Hepatocyte (in vitro differentiated cells): ENCODE data around the gene ACAD9. TPM values are rescaled to one million over a fixed set of nuclear protein-coding genes. Genes with fewer than 3 reads are reported as not detected.
"Not testable (repeated sequence)": the region's sequence is repeated elsewhere in the genome, so short reads cannot be mapped to it uniquely, and the experiment has no call there.

Experiments used
- DNase-seq: peaks from one replicate; pipeline ENCODE4 v3.0.0-alpha.2; 2016; ENCODE audit warnings: low spot score
- H2AFZ ChIP-seq: fragments of 200-600 bp; sonication (generic); 2 replicates; pipeline ENCODE4 v1.6.0; 2016; ENCODE audit warnings: antibody characterized with exemption, mild to moderate bottlenecking
- H3K27ac ChIP-seq: fragments of 200-600 bp; sonication (generic); 2 replicates; pipeline ENCODE4 v1.5.1; 2016; ENCODE audit warnings: mild to moderate bottlenecking
- H3K27me3 ChIP-seq: fragments of 200-600 bp; sonication (generic); 2 replicates; pipeline ENCODE4 v1.6.1; 2016
- H3K36me3 ChIP-seq: fragments of 200-600 bp; sonication (generic); replicated peaks from 2 replicates; pipeline ENCODE4 v1.5.1; 2016; ENCODE audit warnings: low read depth; ENCODE audit not compliant: insufficient read depth
- H3K4me1 ChIP-seq: fragments of 200-600 bp; sonication (generic); 2 replicates; pipeline ENCODE4 v1.5.1; 2016; ENCODE audit warnings: mild to moderate bottlenecking, moderate library complexity; ENCODE audit not compliant: insufficient read depth
- H3K4me2 ChIP-seq: fragments of 200-600 bp; sonication (generic); 2 replicates; pipeline ENCODE4 v1.6.0; 2016
- H3K4me3 ChIP-seq: fragments of 200-600 bp; sonication (generic); 2 replicates; pipeline ENCODE4 v1.5.1; 2016; ENCODE audit warnings: mild to moderate bottlenecking
- H3K79me2 ChIP-seq: fragments of 200-600 bp; sonication (generic); 2 replicates; pipeline ENCODE4 v1.6.0; 2017; ENCODE audit warnings: mild to moderate bottlenecking
- H3K9me2 ChIP-seq: fragments of 200-600 bp; sonication (generic); replicated peaks from 2 replicates; pipeline ENCODE4 v1.6.0; 2017; ENCODE audit warnings: mild to moderate bottlenecking; ENCODE audit not compliant: insufficient read depth
- H3K9me3 ChIP-seq: fragments of 200-600 bp; sonication (generic); 2 replicates; pipeline ENCODE4 v1.5.1; 2016; ENCODE audit warnings: low read depth, mild to moderate bottlenecking
- H4K20me1 ChIP-seq: fragments of 200-600 bp; sonication (generic); 2 replicates; pipeline ENCODE4 v1.6.0; 2016; ENCODE audit warnings: mild to moderate bottlenecking; ENCODE audit not compliant: insufficient read depth, poor library complexity, severe bottlenecking
- CTCF ChIP-seq: fragments of 200-600 bp; sonication (generic); IDR thresholded peaks from 2 replicates; pipeline ENCODE4 v1.5.1; 2016; ENCODE audit warnings: antibody characterized with exemption, mild to moderate bottlenecking; ENCODE audit not compliant: poor library complexity
- EZH2 ChIP-seq: fragments of 200-600 bp; sonication (generic); IDR thresholded peaks from 2 replicates; pipeline ENCODE4 v1.6.1; 2016; ENCODE audit warnings: antibody characterized with exemption, mild to moderate bottlenecking, borderline replicate concordance
- EZH2phosphoT487 ChIP-seq: fragments of 200-600 bp; sonication (generic); IDR thresholded peaks from one replicate; pipeline ENCODE4 v1.6.1; 2018; ENCODE audit warnings: antibody characterized with exemption, mild to moderate bottlenecking, low read depth, moderate library complexity; ENCODE audit not compliant: unreplicated experiment, severe bottlenecking
- WGBS: methylation state at CpG from one replicate; pipeline ENCODE4 v1.1.6; 2016; ENCODE audit warnings: low lambda C conversion rate; ENCODE audit errors: missing lambda C conversion rate; 5-methylcytosine and 5-hydroxymethylcytosine counted together
- polyA plus RNA-seq: library from polyadenylated mRNA; unstranded; fragments of >200 nt; fragmentation: Nextera tagmentation; extraction: Ambion mirVana; gene quantifications from 2 replicates; pipeline ENCODE4 v1.2.1, GENCODE V29; 2016
- total RNA-seq: library from RNA; depleted of rRNA; stranded (reverse); fragments of >200 nt; gene quantifications from 2 replicates; pipeline ENCODE4 v1.2.3, GENCODE V29; 2014

The ACAD9 gene
- total and polyA plus RNA-seq, 2 experiments from 2014 or later, result 32.0 to 33.8 TPM

- H2AFZ ChIP-seq, result peak overlapping the region; percentile 51
- no peaks in the 10 kb centered on the region for H4K20me1 ChIP-seq
- H3K4me1 ChIP-seq, result peaks cover 18% of the 10 kb centered on the region
- H3K9me2 ChIP-seq, result no peaks in the 10 kb centered on the region
- peaks cover 68% of the 10 kb centered on the region for H3K79me2 ChIP-seq
- 4% methylated on average over 6 of the region's 6 CpGs for WGBS
- no peaks in the 10 kb centered on the region for H3K27me3 ChIP-seq
- TF ChIP-seq EZH2, result no peak
- no peak for TF ChIP-seq EZH2phosphoT487
- no peak for TF ChIP-seq CTCF
- H3K4me2 ChIP-seq, result peak overlapping the region; percentile 96
- peak overlapping the region; percentile 76 for H3K4me3 ChIP-seq
- no peak for DNase-seq
- no peaks in the 10 kb centered on the region for H3K36me3 ChIP-seq
- H3K9me3 ChIP-seq, result no peaks in the 10 kb centered on the region
- H3K27ac ChIP-seq, result peak overlapping the region; percentile 91
Observed at GRCh38 chr3:128879991-128880390, 571 bp downstream of the ACAD9 start.

GRCh38 chr3:128880455-128880854 lies 1.0 kb downstream of the ACAD9 start:
- Histone ChIP-seq H3K4me1 (peaks cover 18% of the 10 kb centered on the region), H3K27ac (peak overlapping the region; percentile 91), H3K4me2 (peak overlapping the region; percentile 96), H3K79me2 (peaks cover 69% of the 10 kb centered on the region), H3K4me3 (peak overlapping the region; percentile 76)
- 88% methylated on average over 12 of the region's 12 CpGs for WGBS
- not testable (repeated sequence) for H3K9me2 ChIP-seq, H3K27me3 ChIP-seq, H3K9me3 ChIP-seq, DNase-seq, H2AFZ ChIP-seq, H4K20me1 ChIP-seq, H3K36me3 ChIP-seq

GRCh38 chr3:128881576-128881975 lies 2.2 kb downstream of the ACAD9 start:
- Histone ChIP-seq H3K4me3 (no peak overlapping the region), H3K79me2 (peaks cover 72% of the 10 kb centered on the region), H3K36me3 (no peaks in the 10 kb centered on the region), H3K27ac (no peak overlapping the region), H3K9me3 (no peaks in the 10 kb centered on the region), H3K27me3 (no peaks in the 10 kb centered on the region), H4K20me1 (no peaks in the 10 kb centered on the region), H2AFZ (no peak overlapping the region), H3K4me2 (no peak overlapping the region), H3K4me1 (peaks cover 18% of the 10 kb centered on the region), H3K9me2 (no peaks in the 10 kb centered on the region)
- no peak for DNase-seq
- 97% methylated on average over 6 of the region's 6 CpGs for WGBS
- TF ChIP-seq CTCF (no peak), EZH2phosphoT487 (no peak), EZH2 (no peak)

- no peak overlapping the region for H2AFZ ChIP-seq
- WGBS, result 75% methylated on average over 1 of the region's 1 CpG
- H3K9me3 ChIP-seq, result no peaks in the 10 kb centered on the region
- DNase-seq, result no peak
- H4K20me1 ChIP-seq, result no peaks in the 10 kb centered on the region
- H3K36me3 ChIP-seq, result no peaks in the 10 kb centered on the region
- no peak overlapping the region for H3K27ac ChIP-seq
- H3K4me3 ChIP-seq, result no peak overlapping the region
- no peaks in the 10 kb centered on the region for H3K9me2 ChIP-seq
- H3K4me2 ChIP-seq, result no peak overlapping the region
- peaks cover 66% of the 10 kb centered on the region for H3K79me2 ChIP-seq
- no peaks in the 10 kb centered on the region for H3K27me3 ChIP-seq
- H3K4me1 ChIP-seq, result peaks cover 17% of the 10 kb centered on the region
- no peak for TF ChIP-seq CTCF
- TF ChIP-seq EZH2phosphoT487, result no peak
- TF ChIP-seq EZH2, result no peak
Observed at GRCh38 chr3:128882719-128883118, 3.3 kb downstream of the ACAD9 start.
